ENCODE measurements around the gene HSD17B10.

DNA sequence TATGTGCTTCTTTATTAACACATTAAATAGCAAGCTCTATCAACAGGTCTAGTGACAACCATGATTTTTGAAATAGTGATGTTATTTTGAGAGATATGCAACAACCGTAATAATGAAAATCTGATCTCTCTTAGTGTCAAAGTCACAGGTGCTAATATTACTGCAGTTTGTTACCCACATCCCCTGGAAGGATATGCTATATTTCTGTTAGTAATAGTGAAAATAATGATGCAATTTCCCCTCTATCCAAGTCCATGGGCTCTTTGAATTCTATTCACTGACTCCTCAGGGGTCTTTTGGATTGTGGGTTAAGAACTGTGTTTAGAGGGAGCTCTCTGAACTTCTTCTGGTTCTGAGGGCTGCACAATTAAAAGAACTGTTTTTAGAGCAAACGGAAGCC, 3.0 kb upstream of the HSD17B10 start:
- TF ChIP-seq POLR2AphosphoS5 (IDR thresholded peaks at IDR 0.05) (no peak), EP300 (IDR thresholded peaks at IDR 0.05; ENCODE audit: low read depth) (no peak)
